Measurements from ENCODE around the gene ACAN. TPM values are rescaled to one million over a fixed set of nuclear protein-coding genes. Genes with fewer than 3 reads are reported as not detected.

ACAN gene
- total and polyA plus RNA-seq, 2 of the 8 experiments (the other 6 are each of a cell fraction or from before 2014, with no cell fraction given), result 0.71 to 0.73 TPM

DNA sequence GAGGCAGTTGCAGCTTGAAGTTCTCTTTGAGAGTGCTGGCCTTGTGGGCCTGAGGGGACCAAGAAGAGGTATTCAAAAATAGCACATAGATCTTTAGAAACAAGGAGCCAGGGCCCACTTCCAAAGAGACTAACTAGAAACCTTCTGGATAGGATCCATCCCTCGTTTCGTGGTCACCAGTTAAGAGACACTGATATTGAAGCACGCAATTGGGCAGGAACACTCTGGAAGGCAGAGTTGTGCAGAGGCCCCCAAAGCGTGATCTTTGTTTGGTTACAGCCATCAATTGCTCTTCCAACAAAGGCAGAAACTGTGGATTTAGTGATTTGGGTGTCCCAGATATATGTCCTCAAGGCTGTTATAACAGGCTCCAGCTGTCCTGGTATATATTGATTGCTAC is 46.7 kb upstream of the ACAN start:
- Histone ChIP-seq H4K5ac (ENCODE audit: insufficient read length, low read depth, low read length) (no peak overlapping the region), H2BK5ac (ENCODE audit: low read depth, low read length) (no peak overlapping the region), H3K4ac (replicated peaks; ENCODE audit: insufficient read length, low read depth, low read length) (no peak overlapping the region), H2BK20ac (ENCODE audit: low read length) (no peak overlapping the region), H3K79me2 (ENCODE audit: control insufficient read depth in 1 of 2, insufficient read depth in 2 of 2, low read length in 2 of 2) (no peaks in the 10 kb centered on the region), H2BK15ac (ENCODE audit: low read length) (no peak overlapping the region), H3K23me2 (ENCODE audit: low read depth, low read length) (no peaks in the 10 kb centered on the region), H3K23ac (ENCODE audit: insufficient read length) (no peak overlapping the region), H2BK12ac (ENCODE audit: low read depth, low read length) (no peak overlapping the region), H3K4me1 (replicated peaks in 1 of 4; ENCODE audit: control insufficient read depth in 3 of 4, insufficient read depth in 4 of 4, low read length in 3 of 4) (no peaks in the 10 kb centered on the region), H3K36me3 (ENCODE audit: control insufficient read depth in 2 of 4, insufficient read depth in 4 of 4, low read length in 3 of 4) (no peaks in the 10 kb centered on the region), H4K20me1 (replicated peaks in 1 of 2; ENCODE audit: control insufficient read depth in 1 of 2, insufficient read depth in 2 of 2, low read length in 2 of 2) (peaks cover 0 to 3% of the 10 kb centered on the region in 2 experiments), H2AFZ (ENCODE audit: low read length) (no peak overlapping the region), H3K9ac (replicated peaks in 1 of 4; ENCODE audit: extremely low read depth in 1 of 4, low read depth in 3 of 4, low read length in 3 of 4) (no peak overlapping the region), H3K79me1 (ENCODE audit: low read depth, low read length) (no peaks in the 10 kb centered on the region), H4K8ac (ENCODE audit: extremely low read depth, insufficient read depth, low read length) (no peak overlapping the region), H3K4me3 (ENCODE audit: extremely low read depth in 1 of 4, insufficient read depth in 2 of 4, low read depth in 3 of 4, low read length in 4 of 4) (no peak overlapping the region), H3K18ac (ENCODE audit: extremely low read depth, low read length) (no peak overlapping the region), H3K27me3 (replicated peaks in 1 of 4; ENCODE audit: control insufficient read depth in 3 of 4, extremely low read depth in 1 of 4, insufficient read depth in 3 of 4, low read length in 3 of 4) (no peaks in the 10 kb centered on the region; a peak in 1 of 7 replicates), H3K27ac (ENCODE audit: low read depth, low read length) (no peak overlapping the region), H3K56ac (replicated peaks; ENCODE audit: insufficient read length, low read depth, low read length) (no peak overlapping the region), H4K91ac (replicated peaks; ENCODE audit: insufficient read length, low read length) (no peak overlapping the region), H3K9me3 (ENCODE audit: insufficient read depth in 2 of 2, low read depth in 1 of 2, low read length in 1 of 2) (no peaks in the 10 kb centered on the region), H3K14ac (ENCODE audit: insufficient read length) (no peak overlapping the region), H2BK120ac (replicated peaks; ENCODE audit: low read depth, low read length) (no peak overlapping the region), H3K4me2 (ENCODE audit: insufficient read depth in 1 of 2, low read depth in 2 of 2, low read length in 2 of 2) (no peak overlapping the region), H2AK5ac (ENCODE audit: low read depth, low read length) (no peak overlapping the region)
- CTCF ChIA-PET (ENCODE audit: partially characterized antibody), result no interaction called here
- DNase-seq (ENCODE audit: low read depth in 1 of 2, low spot score in 2 of 2), result no peak
- FAIRE-seq, result no peak
- POLR2A ChIA-PET (ENCODE audit: partially characterized antibody), result interaction anchor here (0.7 kb wide), 1 partner anchor 14 kb away, joined by 3 read pairs; no protein-coding TSS in a partner anchor
- TF ChIP-seq SIX5 (IDR thresholded peaks at IDR 0.05; ENCODE audit: low read depth, low read length) (no peak), POLR2AphosphoS5 (IDR thresholded peaks at IDR 0.05; ENCODE audit: low read depth, low read length) (no peak), POLR2A (IDR thresholded peaks at IDR 0.05; ENCODE audit: control extremely low read depth in 1 of 2, low read depth in 2 of 2, low read length in 2 of 2) (no peak), BCL11A (IDR thresholded peaks at IDR 0.05; ENCODE audit: low read depth in 2 of 2, low read length in 2 of 2) (no peak), HDAC6 (IDR thresholded peaks at IDR 0.05; ENCODE audit: low read depth, low read length) (no peak), POU5F1 (IDR thresholded peaks at IDR 0.05; ENCODE audit: low read depth, low read length) (no peak), KDM4A (IDR thresholded peaks at IDR 0.05; ENCODE audit: low read depth, low read length, severe bottlenecking) (no peak), CBX8 (IDR thresholded peaks at IDR 0.05; ENCODE audit: borderline replicate concordance, low read depth, low read length) (no peak), JUND (IDR thresholded peaks at IDR 0.05; ENCODE audit: low read length) (no peak)
- TF ChIP-seq, protein P1, sequence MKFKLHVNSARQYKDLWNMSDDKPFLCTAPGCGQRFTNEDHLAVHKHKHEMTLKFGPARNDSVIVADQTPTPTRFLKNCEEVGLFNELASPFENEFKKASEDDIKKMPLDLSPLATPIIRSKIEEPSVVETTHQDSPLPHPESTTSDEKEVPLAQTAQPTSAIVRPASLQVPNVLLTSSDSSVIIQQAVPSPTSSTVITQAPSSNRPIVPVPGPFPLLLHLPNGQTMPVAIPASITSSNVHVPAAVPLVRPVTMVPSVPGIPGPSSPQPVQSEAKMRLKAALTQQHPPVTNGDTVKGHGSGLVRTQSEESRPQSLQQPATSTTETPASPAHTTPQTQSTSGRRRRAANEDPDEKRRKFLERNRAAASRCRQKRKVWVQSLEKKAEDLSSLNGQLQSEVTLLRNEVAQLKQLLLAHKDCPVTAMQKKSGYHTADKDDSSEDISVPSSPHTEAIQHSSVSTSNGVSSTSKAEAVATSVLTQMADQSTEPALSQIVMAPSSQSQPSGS (IDR thresholded peaks at IDR 0.05; ENCODE audit: low read length), result no peak
- WGBS, 2 experiments (ENCODE audit: extremely low coverage in 1 of 2, insufficient coverage in 1 of 2, insufficient read length in 1 of 2, insufficient replicate concordance in 2 of 2, low coverage in 1 of 2, low lambda C conversion rate in 2 of 2, missing lambda C conversion rate in 1 of 2), result 92% methylated on average over 4 of the region's 4 CpGs; no CpG with 5 or more reads in 1 of the 2 experiments
